Heart left ventricle (tissue), 13 donors: ENCODE data around the gene PRKAA2.

Experiments
- POLR2A ChIP-seq, 2 donors: fragments of 450-650 bp; IDR thresholded peaks; one replicate each; pipeline ENCODE4 v1.6.1; 2017; ENCODE audit warnings: antibody characterized with exemption in 2 of 2, mild to moderate bottlenecking in 2 of 2, moderate library complexity in 2 of 2
- TF ChIP-seq, protein P1 (sequence below), 12 donors: fragments of 200-600 bp; sonication (generic) in 4 of 12; IDR thresholded peaks; one replicate each; pipeline versions ENCODE4 v1.5.0 to v1.8.0; 2018 to 2022; ENCODE audit warnings: antibody characterized with exemption in 12 of 12, mild to moderate bottlenecking in 5 of 12
- donor health status: ischemic (EF 13 %, LVEDD 7.1; RV severe dilation, severe dysfunction).
- donor health status: DM: no; HTN: yes; CAD: no.
- donor health status: DM: no; HTN: no; CAD: no.
- donor health status: ischemic (EF 25% LVEDD 6.9; RV normal size, moderate dysfunction).
- donor health status: ischemic (EF 25% LVEDD 5.7; RV mildly dilated, moderate dysfunction).
- donor health status: ischemic (EF 35%, LVEDD 5.7; RV mildly dilated, moderate dysfunction).
- donor health status: nonischemic (EF 11% LVEDD 7.7; RV severe dilation, severe dysfunction).
- donor health status: DM: yes; HTN: yes; CAD: no.
- donor health status: PGD.
- donor health status: ischemic (EF 29% LVEDD 5.4; RV normal size, mild dysfunction).
- donor health status: nonischemic (EF 23%, LVEDD 6.1; RV moderate dilation, normal function).

DNA sequence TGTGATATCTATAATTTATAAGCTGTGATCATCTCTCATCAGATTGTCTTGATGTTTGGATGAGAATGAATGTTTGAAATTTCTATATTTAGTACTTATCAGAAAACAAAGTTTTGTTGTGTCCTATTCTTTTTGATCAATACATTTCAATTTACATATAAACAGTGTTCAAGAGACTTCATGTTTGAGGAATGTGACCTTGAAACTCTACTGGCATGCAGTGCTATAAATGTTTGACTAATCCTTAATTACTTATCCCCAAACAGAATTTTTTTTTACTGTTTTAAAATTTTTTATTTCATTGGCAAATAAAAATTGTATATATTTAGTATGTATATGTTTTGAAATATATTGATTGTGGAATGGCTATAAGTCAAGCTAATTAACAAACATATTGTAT lies 1.5 kb upstream of the PRKAA2 start:
- TF ChIP-seq, protein P1, sequence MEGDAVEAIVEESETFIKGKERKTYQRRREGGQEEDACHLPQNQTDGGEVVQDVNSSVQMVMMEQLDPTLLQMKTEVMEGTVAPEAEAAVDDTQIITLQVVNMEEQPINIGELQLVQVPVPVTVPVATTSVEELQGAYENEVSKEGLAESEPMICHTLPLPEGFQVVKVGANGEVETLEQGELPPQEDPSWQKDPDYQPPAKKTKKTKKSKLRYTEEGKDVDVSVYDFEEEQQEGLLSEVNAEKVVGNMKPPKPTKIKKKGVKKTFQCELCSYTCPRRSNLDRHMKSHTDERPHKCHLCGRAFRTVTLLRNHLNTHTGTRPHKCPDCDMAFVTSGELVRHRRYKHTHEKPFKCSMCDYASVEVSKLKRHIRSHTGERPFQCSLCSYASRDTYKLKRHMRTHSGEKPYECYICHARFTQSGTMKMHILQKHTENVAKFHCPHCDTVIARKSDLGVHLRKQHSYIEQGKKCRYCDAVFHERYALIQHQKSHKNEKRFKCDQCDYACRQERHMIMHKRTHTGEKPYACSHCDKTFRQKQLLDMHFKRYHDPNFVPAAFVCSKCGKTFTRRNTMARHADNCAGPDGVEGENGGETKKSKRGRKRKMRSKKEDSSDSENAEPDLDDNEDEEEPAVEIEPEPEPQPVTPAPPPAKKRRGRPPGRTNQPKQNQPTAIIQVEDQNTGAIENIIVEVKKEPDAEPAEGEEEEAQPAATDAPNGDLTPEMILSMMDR (IDR thresholded peaks at IDR 0.05): no peak
- TF ChIP-seq POLR2A (IDR thresholded peaks at IDR 0.05): no peak
